ENCODE data around the gene SVBP. TPM values are rescaled to one million over a fixed set of nuclear protein-coding genes. Genes with fewer than 3 reads are reported as not detected.

Gene SVBP
- polyA plus RNA-seq, 3 donors = 19.5 to 56.1 (median 54.3) TPM

GRCh38 chr1:42807056-42807668 is 10.0 kb downstream of the SVBP start:
- TF ChIP-seq CTCF (IDR thresholded peaks at IDR 0.05) = no peak
- H3K4me2 ChIP-seq (replicated peaks; ENCODE audit: extremely low read depth, low read length, poor library complexity, severe bottlenecking) = no peak overlapping the region
- Mint-ChIP-seq H3K36me3 (peaks cover 39 to 47% of the 10 kb centered on the region in 2 donors), H3K27ac (no peak overlapping the region), H3K9me3 (peaks cover 5 to 16% (median 12%) of the 10 kb centered on the region in 7 donors), H3K4me3 (no peak overlapping the region), H3K4me1 (no peaks in the 10 kb centered on the region), H3K27me3 (ENCODE audit: low read depth in 3 of 3) (peaks cover 0 to 2% (median 0%) of the 10 kb centered on the region in 3 donors)
- no peak overlapping the region for H3K9ac ChIP-seq (ENCODE audit: insufficient read depth, low read length, poor library complexity, severe bottlenecking)
- no peaks in the 10 kb centered on the region for H3K27me3 ChIP-seq (ENCODE audit: control insufficient read depth in 2 of 2, insufficient read depth in 2 of 2, low read length in 2 of 2)
- H3K36me3 ChIP-seq (replicated peaks in 1 of 2; ENCODE audit: control insufficient read depth in 1 of 2, insufficient read depth in 2 of 2, low read length in 2 of 2) = peaks cover 0 to 42% of the 10 kb centered on the region in 2 donors
- no peak overlapping the region for H2AFZ ChIP-seq (ENCODE audit: insufficient read depth, low read depth, low read length, poor library complexity, severe bottlenecking)
- intact Hi-C loops (cut with micrococcal nuclease) = no loop called here
- H3K9me3 ChIP-seq (replicated peaks in 1 of 2; ENCODE audit: control insufficient read depth in 1 of 2, insufficient read depth in 1 of 2, low read length in 2 of 2) = peaks cover 0 to 11% of the 10 kb centered on the region in 2 donors
- no peak for DNase-seq
- H3K4me3 ChIP-seq (replicated peaks in 1 of 3; ENCODE audit: low read depth in 2 of 3, low read length in 3 of 3) = no peak overlapping the region
- H3K27ac ChIP-seq (ENCODE audit: low read depth in 1 of 2, low read length in 2 of 2) = no peak overlapping the region
- H3K4me1 ChIP-seq (ENCODE audit: control insufficient read depth in 1 of 2, insufficient read depth in 2 of 2, low read length in 2 of 2) = no peaks in the 10 kb centered on the region
- no peaks in the 10 kb centered on the region for H4K20me1 ChIP-seq (ENCODE audit: insufficient read depth, low read length)
- no peaks in the 10 kb centered on the region for H3K79me2 ChIP-seq (ENCODE audit: insufficient read depth, low read length)

GRCh38 chr1:42806593-42806992 is 10.6 kb downstream of the SVBP start:
- peaks cover 5 to 16% (median 12%) of the 10 kb centered on the region in 7 donors for H3K9me3 Mint-ChIP-seq
- no peak overlapping the region for H3K9ac ChIP-seq (ENCODE audit: insufficient read depth, low read length, poor library complexity, severe bottlenecking)
- H3K27me3 ChIP-seq (ENCODE audit: control insufficient read depth in 2 of 2, insufficient read depth in 2 of 2, low read length in 2 of 2) = no peaks in the 10 kb centered on the region
- H3K4me2 ChIP-seq (replicated peaks; ENCODE audit: extremely low read depth, low read length, poor library complexity, severe bottlenecking) = no peak overlapping the region
- H3K4me1 ChIP-seq (ENCODE audit: control insufficient read depth in 1 of 2, insufficient read depth in 2 of 2, low read length in 2 of 2) = no peaks in the 10 kb centered on the region
- H3K27ac Mint-ChIP-seq = no peak overlapping the region
- no peak overlapping the region for H3K27ac ChIP-seq (ENCODE audit: low read depth in 1 of 2, low read length in 2 of 2)
- H3K4me3 ChIP-seq (replicated peaks in 1 of 3; ENCODE audit: low read depth in 2 of 3, low read length in 3 of 3) = no peak overlapping the region
- no peak for DNase-seq
- H3K36me3 Mint-ChIP-seq = peaks cover 38 to 47% of the 10 kb centered on the region in 2 donors
- no peak overlapping the region for H3K4me3 Mint-ChIP-seq
- intact Hi-C loops (cut with micrococcal nuclease) = no loop called here
- no peaks in the 10 kb centered on the region for H3K79me2 ChIP-seq (ENCODE audit: insufficient read depth, low read length)
- no peak overlapping the region for H2AFZ ChIP-seq (ENCODE audit: insufficient read depth, low read depth, low read length, poor library complexity, severe bottlenecking)
- TF ChIP-seq CTCF (IDR thresholded peaks at IDR 0.05) = no peak
- no peaks in the 10 kb centered on the region for H3K4me1 Mint-ChIP-seq
- H4K20me1 ChIP-seq (ENCODE audit: insufficient read depth, low read length) = no peaks in the 10 kb centered on the region
- H3K9me3 ChIP-seq (replicated peaks in 1 of 2; ENCODE audit: control insufficient read depth in 1 of 2, insufficient read depth in 1 of 2, low read length in 2 of 2) = peaks cover 0 to 11% of the 10 kb centered on the region in 2 donors
- H3K27me3 Mint-ChIP-seq (ENCODE audit: low read depth in 3 of 3) = peaks cover 0 to 2% (median 0%) of the 10 kb centered on the region in 3 donors
- 100% methylated on average over 2 of the region's 5 CpGs for WGBS (ENCODE audit: insufficient coverage)
- peaks cover 0 to 42% of the 10 kb centered on the region in 2 donors for H3K36me3 ChIP-seq (replicated peaks in 1 of 2; ENCODE audit: control insufficient read depth in 1 of 2, insufficient read depth in 2 of 2, low read length in 2 of 2)

Data from CD14-positive monocyte (primary cell).